ENCODE data around the gene TDRD7.
"Not testable (repeated sequence)": the region's sequence is repeated elsewhere in the genome, so short reads cannot be mapped to it uniquely, and the experiment has no call there.

TDRD7 gene

DNA sequence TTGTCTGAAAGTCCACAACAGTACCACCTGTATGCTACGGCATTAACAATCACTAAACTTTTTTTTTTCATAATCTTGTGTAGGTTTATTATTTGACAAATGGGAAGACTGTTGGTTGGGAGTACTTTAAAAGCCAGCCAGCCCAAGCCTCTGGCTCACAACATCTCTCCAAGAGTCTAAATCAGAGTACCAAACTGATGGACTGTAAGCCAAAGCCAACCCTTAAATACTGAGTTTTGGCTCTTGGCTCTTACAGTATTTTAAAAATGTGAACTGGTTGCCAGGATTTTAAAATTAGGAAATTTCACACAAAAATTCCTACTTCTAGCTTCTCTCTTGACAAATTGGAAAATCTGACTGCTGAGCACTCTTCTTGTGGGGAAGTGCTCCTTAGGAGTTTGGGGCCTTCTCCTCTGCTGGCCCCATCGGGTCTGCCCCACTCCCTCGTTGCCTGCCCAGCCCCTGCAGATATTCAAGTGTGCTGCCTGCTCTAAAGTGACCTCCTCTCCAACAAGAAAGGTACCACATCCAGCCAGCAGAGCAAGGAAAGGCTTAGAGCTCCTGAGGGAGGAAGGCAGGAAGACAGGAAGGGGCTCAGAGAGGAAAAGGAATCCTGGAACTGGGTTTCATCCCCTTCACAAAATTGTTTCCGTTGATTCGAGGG, 67.7 kb downstream of the TDRD7 start:
- DNase-seq, result no peak

DNA sequence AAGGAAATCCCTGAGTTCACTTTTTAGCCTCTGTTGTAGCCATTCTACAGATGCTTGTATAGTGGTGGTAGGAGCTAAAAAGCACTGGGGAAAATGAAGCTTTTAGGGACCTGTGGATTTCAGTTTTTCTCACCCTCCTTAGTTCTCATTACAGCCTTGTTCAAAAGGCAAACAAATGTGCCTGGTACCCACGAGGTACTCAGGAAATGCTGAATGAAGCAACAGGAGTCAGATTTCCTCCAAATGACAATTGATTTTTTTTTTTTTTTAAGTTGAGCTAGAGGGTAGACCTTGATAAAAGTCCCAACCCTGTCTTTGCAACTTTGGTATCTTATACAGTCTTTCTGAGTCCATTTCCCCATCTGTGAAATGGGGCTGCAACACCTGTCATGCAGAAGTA, 68.3 kb downstream of the TDRD7 start:
- no peak for DNase-seq

DNA sequence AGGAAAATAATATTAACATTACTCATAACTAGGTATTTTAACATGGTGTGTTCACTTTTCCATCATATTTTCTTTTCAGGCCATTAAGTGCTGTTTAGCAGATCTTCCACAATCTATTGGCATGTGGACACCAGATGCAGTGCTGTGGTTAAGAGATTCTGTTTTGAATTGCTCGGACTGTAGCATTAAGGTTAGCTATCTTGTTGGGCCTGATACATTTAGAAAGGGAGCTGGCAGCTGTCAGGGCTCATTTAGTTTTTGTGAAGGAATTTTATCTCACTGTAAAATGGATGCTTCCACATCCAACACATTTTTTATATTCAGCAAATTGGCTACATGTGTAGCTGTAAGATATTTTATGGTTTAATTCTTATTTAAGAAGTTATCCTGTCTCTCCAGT, 68.9 kb downstream of the TDRD7 start:
- DNase-seq, result no peak

DNA sequence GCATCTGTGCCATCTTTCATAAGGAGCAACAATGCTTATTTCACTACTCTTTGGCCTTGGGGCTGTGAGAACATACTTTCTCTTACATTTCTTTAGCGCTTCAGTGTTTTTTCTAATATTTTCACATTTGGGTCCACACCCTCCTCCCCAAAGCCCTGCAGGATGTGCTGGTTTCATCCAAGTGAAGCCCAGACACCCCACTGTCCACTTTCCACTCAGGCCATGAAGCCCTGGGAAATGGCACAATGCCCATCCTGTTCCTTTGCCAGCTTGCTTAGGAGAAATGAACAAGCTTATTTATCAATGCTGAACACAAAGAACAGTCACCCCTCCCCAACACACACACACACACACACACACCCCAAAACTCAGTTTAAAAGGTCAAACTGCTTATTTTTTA, 72.2 kb downstream of the TDRD7 start:
- no peak for DNase-seq

DNA sequence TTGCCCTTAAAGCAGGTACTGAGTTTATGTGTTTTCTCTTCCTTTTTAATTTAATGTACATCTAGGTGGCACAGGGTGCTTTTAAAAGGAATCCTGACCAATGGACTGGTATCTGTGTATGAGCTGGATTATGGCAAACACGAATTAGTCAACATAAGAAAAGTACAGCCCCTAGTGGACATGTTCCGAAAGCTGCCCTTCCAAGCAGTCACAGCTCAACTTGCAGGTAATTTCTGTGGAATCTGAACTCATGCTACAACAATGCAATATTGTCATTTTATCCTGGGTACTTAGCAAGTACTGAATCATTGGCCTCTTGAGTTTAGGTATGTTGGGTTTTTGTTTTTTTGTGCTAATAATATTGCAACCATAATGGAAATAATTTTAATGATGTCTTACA, 75.2 kb downstream of the TDRD7 start:
- no peak for DNase-seq

DNA sequence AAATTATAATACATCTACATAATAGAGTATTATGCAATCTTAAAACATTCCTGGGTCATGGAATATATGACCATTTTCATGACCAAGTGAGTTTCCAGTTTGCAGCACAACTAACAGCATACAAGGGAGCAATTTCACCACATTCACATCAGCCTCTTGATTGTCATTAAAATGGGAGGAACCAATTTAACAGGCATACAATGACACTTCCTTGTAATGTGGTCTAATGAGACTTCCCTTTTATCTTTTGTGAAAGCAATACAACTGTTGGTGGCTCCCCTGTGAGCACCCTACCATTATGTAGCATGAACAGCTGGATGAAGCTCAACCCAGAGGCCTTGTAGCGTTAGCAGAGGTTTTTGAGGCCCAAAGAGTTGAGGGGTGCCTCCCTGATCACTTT, 76.0 kb downstream of the TDRD7 start:
- no peak for DNase-seq

DNA sequence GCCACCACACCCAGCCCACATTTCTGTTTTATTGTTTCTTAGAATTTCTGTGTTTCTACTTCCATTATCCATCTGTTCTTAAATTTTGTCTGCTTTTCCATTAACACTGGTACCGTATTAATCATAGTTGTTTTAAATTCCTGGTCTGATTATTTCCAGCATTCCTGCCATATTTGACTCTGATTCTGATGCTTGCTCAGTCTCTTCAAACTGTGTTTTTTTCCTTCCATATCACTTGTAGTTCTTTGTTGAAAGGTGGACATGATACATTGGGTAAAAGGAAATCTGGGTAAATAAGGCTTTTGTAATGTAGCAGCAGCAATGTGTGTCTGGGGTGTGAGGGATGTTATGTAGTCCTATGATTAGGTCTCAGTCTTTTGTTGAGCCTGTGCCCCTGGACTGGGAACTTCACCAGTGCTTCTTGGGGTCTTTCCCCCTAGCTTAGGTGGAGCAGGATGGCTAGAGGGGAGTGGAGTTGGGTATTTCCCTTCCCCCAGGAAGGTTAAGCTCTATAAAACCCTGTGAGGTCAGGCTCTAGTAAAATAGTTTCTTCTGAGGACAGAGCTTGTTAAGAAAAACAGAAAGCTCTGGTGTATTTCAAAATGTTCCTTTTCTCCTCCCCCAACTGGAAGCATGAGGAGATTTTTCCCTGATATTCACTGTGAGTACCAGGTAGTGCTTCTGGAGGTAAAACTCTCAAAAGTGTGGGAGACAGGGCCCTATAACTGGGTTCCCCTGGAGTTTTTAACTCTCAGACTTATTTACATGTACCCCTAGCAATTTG, 79.5 kb downstream of the TDRD7 start:
- DNase-seq, result no peak

DNA sequence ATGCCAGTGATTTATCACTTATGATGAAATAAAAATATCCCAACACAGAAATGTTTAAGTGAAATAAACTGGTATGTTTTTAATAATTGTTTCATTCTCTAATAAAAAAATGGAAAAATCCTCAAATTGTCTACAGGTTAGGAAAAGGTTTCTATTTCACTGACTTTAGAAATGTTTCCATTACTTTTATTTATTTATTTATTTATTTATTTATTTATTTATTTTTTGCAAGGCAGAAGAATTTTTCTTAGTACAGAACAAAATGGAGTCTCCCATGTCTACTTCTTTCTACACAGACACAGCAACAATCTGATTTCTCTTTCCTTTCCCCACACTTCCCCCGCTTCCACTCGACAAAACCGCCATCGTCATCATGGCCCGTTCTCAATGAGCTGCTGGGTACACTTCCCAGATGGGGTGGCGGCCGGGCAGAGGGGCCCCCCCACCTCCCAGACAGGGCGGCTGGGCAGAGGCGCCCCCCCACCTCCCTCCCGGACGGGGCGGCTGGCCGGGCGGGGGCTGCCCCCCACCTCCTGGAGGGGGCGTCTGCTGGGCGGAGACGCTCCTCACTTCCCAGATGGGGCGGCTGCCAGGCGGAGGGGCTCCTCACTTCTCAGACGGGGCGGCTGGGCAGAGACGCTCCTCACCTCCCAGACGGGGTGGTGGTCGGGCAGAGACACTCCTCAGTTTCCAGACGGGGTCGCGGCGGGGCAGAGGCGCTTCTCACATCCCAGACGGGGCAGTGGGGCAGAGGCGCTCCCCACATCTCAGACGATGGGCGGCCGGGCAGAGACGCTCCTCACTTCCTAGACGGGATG, 85.9 kb downstream of the TDRD7 start:
- not testable (repeated sequence) for DNase-seq

DNA sequence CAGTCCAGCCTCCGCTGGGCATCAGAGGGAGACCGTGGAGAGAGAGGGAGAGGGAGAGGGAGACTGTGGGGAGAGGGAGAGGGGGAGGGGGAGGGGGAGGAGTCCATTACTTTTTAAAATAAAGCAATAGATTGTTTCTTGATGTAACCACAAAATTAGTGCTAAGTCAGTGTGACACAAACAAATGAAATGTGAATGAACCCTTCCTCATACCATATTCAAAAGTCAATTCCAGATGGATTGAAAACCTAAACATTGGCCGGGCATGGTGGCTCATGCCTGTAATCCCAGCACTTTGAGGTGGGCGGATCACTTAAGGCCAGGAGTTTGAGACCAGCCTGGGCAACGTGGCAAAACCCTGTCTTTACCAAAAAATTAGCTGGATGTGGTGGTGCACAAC, 87.0 kb downstream of the TDRD7 start:
- DNase-seq, result not testable (repeated sequence)

DNA sequence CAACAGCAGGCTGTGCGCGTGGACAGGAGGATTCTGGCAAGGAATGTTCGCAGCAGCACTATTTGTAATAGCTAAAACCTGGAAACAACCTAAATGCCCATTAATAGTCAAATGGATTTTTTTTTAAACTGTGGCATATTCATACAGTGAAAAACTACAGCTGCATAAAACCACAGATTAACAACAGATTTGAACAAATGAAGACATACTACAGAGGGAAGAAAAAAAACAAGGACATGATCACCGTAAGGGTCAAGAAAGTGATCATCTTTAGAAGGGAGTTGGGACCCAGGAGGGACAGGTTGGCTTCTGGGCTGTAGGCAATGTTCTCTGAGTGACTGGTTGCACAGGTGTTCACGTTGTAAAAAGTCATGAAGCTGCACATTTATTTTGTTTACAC, 88.4 kb downstream of the TDRD7 start:
- DNase-seq, result no peak

DNA sequence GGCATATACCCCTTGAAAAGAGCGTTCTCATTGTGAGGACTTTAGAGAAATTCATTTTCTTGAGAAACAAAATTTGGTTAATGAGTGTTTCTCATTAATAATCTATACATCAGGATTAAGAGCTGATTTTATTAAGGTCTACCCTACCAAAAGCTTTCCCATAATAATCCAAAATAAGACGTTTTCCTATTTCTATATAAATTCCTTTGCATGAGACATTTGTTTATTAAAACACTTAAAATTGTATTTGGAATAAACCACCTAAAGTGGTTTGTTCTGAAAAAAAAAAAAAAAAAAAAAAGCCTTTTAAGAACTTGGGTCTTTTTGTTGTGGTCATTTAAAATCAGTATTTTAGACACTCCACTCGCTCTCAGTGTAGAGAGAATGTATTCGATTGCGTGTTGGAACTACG, 88.9 kb downstream of the TDRD7 start:
- no peak for DNase-seq

DNA sequence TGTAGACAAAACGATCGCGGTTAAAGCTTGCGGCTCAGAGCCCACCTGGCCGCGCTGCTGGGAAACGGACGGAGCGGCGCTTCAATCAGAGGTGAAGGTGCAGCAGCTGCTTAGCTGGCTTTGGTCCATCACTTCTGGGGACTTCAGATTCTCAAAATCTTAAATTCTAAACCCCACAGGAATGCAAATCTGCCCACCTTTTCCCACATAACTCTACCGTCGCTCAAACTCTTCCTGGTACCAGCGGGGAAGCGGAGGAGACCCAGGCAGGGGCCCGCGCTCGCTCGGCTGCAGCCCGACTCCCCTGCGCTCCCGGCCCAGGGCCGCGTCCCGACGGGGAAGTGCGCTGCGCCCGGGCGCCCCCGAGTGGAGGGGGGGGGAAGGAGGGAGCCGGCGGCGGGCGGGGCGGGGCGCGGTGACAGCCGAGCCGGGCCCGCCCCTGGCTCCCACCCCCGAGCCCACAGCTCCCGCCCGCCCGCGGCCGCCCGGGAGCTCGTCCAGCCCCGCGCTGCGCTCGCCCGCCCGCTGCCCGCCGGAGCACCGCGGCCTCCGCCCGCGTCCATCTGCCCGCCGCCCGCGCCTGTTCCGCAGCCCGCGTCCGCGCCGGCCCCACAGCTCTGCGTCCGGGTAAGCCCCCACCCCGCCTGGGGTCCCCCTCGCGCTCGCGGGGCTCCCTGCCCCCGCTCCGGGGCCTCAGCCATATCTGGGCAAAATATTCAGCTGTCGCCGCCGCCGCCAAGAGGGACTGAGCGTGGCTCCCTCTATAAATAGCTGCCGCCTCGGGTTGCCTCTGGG, 89.5 kb downstream of the TDRD7 start, which contains the start of gene TMOD1:
Gene TMOD1 (plus strand): TSS at position 490 of the 795 bp plus-strand sequence. CDS start 22,523 bp downstream, outside the sequence.
- DNase-seq, result no peak

DNA sequence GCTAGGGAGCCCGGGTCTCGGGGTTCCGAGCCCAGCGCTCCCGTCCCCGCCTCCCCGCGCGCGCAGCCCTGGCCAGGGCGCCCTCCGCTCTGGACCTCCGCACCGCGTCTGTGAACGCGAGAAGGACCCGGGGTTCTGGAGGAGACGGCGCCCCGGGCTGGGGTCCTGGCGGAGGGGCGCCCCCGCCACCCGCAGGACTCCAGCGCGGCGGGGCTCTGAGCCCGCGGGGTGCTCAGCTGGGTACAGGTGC, 90.0 kb downstream of the TDRD7 start:
- no peak for DNase-seq

DNA sequence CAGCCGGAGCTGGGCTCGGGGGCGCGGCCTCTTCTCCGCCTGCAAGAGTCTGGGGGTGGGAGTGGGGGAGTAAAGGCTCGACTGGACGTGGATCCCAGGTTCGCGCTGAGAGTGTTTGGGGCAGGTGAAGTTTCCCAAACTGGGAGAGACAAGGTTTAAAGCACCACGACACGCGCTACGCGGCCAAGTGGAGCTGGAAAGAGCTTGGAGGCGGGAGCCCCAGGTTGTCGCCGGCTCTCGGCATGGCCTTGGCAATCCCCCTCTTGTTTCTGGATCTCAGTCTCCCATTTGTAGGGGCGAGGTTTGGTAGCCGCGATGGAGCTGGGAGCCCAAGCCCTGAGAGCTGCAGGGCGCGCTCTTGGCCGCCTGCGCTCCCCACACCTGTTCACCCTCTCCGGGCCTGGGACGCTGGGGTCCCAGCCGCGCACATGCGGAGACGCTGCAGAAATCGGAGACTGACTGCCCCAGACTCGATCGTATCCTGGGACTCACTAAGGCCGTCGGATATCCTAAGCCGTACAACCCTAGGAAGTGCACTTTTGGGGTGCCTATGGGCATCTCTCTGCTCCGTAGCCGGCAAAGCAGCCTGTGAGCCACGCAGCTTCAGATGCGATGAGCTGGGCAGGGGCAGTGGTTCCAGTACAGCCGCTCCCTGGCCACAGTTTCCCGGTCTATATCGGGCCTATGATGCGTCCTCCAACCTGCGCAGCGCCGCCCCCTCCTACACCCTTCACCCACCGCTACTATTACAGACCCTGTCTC, 90.5 kb downstream of the TDRD7 start:
- no peak for DNase-seq

DNA sequence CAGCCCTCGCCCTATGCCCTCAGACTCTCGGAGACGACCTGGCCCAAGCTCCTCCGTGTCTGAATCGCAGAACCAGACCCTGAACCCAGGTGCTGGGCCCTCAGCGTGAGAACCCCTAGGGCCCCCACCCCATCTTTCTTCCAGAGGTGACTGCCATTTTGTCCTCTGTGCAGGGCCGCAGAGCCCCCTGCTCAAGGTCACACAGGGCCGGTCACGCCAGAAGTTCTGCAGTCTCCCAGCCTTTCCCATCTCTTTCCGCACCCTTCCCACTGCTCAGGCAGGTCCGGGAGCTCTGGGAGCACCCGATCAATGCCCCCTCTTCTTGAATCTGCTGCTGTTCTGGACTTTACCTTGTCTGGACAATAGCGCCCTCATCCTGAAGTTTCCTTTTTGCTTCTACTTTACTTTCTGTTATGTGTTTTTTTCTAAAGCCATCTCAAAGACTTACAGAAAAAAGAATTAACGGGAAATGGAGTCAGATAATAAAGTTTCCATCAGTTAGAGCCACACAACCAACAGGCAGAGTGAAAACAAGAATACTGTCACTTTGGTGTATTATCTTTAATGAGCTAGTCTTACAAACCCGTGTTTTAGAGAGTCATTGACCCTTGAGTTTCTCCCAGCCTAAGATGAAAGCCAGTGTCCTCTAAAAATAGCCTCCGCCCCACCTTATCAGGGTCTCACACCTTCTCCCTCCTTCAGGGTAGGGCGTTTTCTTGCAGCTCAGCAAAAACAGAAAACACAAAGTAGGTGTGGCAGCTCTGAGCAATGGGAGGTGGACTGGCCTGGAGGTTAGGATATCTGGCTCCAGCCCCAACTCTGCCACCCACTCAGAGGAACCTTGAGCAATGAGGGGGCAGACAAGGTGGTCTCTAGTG, 91.3 kb downstream of the TDRD7 start:
- no peak for DNase-seq

DNA sequence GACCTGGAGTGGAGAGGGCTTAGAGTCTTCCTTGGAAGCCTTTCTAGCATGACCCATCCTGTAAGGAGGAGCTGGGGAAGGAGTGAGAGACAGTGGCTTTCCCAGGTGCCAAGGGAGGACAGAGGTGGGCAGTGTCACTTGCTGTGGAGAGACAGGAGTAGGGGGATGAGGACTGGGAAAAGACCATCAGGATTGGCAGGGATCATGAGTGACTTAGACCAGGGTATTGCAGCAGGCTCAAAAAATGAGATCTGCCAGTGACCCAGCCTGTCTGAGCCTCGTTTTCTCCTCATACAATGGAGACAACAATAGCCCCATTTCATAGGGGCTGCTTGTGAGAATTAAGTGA, 91.9 kb downstream of the TDRD7 start:
- no peak for DNase-seq

DNA sequence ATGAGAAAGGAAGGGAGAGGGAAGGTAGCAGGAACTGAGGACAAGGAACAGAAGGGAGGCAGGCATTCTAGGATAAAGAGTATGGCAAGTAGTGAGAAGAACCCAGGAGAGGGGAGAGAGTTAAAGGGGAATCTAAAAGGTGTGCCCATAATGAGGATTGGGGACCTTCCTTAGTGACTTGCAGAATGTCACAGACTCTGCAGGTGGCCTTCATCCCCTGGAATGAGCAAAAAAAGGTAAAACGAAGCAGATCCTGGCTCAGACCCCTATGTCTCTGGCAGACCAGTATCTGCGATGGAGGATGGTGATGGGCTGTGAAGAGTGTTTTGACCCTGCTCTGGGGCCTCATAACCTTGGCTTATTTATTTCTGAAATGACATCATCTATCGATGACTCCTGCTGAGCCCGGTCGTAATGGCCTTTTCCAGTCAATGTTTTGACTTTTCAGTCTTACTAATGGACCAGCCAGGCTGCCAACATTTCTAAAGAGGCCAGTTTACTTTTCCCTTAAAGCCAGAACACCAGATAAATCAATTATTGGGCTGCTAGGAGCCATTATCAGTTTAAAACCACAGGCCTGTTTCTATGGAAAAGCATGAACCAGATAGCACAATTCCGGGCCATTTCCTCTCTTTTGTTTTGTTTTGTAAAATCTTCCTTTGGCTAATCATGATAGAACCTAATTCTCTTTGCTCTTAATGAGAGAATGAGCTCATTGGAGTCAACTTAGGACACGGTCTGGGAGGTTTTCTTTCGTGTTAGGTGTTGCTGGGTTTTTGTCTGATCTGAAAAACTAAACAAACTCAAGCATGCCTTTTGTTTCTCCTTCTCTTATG, 92.7 kb downstream of the TDRD7 start:
- no peak for DNase-seq

DNA sequence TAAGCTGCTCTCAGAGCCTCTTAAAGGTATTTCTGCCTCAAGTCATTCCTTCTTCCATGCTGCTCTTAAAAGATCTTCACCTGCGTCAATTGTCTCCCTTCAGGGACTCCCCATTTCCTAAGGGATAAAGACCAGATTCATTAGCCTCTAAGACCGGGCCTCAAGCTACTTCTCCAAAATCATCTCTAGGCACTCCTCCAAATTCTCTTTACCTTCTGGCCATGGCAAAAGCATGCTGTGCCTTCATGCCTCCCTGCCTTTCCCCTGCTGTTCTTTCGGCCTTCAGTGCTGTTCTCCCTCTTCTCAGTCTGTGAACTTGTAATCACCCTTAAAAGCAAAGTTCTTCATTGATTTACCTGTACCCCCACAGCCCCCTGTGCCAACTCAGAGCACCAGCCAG, 93.9 kb downstream of the TDRD7 start:
- no peak for DNase-seq

DNA sequence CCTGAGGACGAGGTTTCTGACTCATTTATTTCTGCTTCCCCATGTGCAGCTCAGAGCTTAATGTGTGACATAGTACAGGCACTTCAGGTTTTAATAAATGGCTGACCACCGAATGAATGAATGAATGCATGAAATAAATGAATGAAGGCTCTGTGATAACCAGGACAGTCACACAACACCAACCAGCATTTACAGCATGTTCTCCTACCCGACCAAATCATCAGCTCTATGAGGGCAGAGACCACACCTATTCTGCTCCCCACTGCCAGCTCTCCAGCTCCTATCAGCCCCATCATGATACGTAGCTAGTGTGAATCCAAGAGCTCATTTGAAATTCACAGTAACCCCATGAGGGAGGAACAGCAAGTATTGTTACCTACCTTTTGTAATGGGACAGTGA, 94.4 kb downstream of the TDRD7 start:
- no peak for DNase-seq

DNA sequence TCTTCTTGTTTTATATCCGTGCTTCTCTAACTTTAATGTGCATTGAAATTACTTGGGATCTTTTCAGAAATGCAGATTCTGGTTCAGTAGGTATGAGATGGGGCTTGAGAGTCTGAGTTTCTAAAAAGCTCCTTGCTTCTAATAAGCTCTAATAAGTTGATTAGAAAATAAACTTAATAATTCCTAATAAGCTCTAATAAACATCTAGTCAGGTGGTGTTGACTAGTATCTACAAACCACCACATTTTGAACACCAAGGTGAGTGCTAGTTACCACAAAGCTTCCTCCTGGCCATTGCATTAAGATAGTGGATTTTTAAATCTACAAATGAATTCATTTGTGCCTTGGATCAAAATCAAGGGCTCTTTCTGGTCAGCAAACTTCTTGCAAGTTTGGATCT, 94.9 kb downstream of the TDRD7 start:
- no peak for DNase-seq
